GM04504 (cell line): ENCODE data around the gene CNTNAP2.
"Not testable (repeated sequence)": the region's sequence is repeated elsewhere in the genome, so short reads cannot be mapped to it uniquely, and the experiment has no call there.

ENCODE experiments used
- DNase-seq: peaks from one replicate; pipeline ENCODE4 v3.0.0-alpha.2; 2012; ENCODE audit warnings: low read depth

The CNTNAP2 gene

GRCh38 chr7:148035950-148036349, 1919.3 kb downstream of the CNTNAP2 start:
- DNase-seq, result no peak

DNA sequence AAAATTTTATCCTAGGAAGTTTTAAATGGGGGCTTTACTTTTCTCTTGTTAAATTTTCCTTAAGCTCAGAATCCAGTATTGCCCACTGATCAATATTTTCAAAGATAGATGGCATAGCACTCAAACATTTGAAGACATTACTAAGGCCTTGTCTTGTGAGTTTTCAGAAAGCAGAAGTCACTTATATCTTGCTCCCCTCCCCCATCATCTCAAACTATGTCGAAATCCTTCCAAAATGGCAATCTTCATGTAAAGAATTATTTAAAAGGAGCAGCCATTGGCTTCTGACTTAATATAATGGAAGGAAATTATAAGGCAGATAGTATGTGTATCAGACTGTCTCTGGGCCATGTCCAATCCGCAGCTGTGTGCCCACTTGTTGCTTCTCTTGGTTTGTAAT, 1920.4 kb downstream of the CNTNAP2 start:
- no peak for DNase-seq

DNA sequence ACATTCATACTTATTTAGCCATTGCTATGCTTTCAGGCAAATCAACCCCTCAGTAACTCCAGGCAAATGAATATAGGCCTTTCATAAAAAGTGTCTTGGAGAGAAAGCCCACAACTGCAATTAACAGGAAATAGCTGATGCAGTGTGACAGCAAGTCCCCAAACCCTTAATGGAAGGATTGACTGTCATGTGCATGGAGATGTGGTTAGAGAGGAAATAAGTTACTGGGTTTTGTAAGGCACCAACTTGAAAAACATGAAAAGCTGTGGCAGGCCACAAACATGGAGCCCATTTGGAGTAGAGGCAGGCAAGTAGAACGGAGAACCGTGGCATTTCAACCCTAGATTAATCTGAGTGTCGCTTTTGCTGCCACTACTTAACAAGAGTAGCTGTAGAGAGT, 1924.6 kb downstream of the CNTNAP2 start:
- DNase-seq, result no peak

GRCh38 chr7:148042935-148043631, 1926.5 kb downstream of the CNTNAP2 start:
- DNase-seq, result no peak

- DNase-seq, result no peak
These were observed 1927.6 kb downstream of the CNTNAP2 start for GRCh38 chr7:148044173-148044572.

GRCh38 chr7:148045521-148045920, 1928.9 kb downstream of the CNTNAP2 start:
- no peak for DNase-seq

- DNase-seq, result no peak
These were observed 1932.5 kb downstream of the CNTNAP2 start for GRCh38 chr7:148049068-148049467.

DNA sequence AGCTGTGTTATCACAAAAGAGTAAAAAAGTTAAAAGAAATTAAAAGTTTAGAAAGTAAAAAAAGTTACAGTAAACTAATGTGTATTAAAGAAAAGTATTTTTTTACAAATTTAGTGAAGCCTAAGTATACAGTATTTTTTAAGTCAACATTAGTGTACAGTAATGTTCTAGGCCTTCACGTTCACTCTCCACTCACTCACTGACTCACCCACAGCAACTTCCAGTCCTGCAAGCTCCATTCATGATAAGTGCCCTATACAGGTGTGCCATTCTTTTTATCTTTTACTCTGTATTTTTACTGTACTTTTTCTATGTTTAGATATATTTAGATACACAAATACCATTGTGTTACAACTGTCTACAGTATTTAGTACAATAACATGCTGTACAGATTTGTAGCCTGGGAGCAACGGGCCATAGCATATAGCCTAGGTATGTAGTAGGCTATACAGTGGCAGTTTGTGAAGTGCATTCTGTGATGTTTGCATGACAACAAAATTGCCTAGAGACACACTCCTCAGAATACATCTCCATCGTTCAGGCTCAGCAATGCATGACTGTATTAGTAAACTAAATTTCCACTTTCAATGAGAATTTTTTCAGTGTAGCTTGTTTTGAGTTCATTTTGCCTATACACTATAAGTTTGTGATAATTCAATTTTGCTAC, 1934.0 kb downstream of the CNTNAP2 start:
- DNase-seq, result no peak

GRCh38 chr7:148056406-148056805, 1939.8 kb downstream of the CNTNAP2 start:
- no peak for DNase-seq

GRCh38 chr7:148058092-148058491, 1941.5 kb downstream of the CNTNAP2 start:
- no peak for DNase-seq

- DNase-seq, result no peak
These were observed 1942.2 kb downstream of the CNTNAP2 start for GRCh38 chr7:148058753-148059152.

DNA sequence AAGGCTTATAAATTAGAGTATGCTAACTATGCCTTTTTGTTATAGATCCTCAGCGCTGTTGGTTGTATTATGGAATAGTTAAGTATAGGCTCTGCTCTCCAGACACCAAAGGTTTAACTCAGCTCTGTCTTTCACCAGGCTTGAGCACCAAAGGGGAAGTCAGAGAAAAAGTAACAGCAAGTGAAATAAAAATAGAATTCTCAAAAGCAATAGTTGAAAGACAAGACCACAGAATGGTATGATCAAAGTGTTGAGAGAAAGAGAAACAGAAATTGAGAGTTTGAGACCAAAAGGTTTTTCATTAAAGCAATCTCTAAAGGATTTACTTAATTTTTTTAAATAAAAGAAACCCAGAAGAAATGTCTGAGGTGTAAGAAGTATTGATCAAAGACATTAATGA, 1944.1 kb downstream of the CNTNAP2 start:
- DNase-seq, result no peak

DNA sequence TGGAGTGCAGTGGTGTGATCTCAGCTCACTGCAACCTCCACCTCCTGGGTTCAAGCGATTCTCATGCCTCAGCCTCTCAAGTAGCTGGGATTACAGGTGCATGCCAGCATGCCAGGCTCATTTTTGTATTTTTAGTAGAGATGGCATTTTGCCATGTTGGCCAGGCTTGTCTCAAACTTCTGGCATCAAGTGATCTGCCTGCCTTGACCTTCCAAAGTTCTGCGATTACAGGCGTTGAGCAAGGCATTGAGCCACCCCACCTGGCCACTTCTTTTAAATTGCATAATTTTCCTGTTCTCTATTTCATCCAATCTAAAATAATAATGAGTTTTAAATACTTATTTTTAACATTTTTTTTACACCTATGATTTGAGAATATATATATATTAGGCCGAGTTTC, 1961.5 kb downstream of the CNTNAP2 start:
- not testable (repeated sequence) for DNase-seq

DNA sequence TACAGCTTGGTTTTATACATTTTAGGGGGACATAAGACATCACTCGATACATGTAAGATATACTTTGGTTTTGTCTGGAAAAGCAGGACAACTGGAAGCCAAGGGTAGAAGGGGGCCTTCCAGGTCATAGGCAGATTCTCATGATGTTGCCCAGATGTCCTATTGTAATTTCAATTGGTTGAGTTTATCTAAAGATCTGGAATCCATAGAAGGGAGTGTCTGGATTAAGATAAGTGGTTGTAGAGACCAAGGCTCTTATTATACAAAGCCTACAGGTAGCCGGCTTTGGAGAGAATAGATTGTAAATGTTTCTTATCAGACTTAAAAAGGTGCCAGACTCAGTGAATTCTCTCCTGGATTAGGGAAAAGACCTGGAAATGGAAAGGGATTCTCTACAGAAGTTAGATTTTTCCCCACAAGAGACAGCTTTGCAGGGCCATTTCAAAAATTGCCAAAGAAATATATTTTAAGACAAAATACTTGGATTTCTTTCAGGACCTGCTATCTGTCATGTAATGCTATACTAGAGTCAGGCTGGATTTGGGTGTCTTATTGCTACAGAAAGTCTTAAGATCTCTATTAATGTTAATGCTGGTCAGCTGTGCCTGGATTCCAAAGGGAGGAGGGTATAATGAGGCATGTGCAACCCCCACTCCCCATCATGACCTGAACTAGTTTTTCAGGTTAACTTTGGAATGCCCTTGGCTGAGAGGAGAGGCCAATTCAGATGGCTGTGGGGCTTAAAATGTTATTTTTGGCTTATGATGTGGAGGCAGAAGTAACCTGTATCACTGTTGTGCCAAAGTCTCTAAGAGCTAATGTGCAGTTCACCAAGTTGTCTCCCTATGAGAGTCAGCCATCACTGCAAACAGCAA, 1962.8 kb downstream of the CNTNAP2 start:
- DNase-seq, result no peak

- no peak for DNase-seq
These were observed 1966.8 kb downstream of the CNTNAP2 start for GRCh38 chr7:148083448-148083847.

GRCh38 chr7:148084138-148084537, 1967.5 kb downstream of the CNTNAP2 start:
- peak; percentile 17 for DNase-seq

- no peak for DNase-seq
These were observed 1975.3 kb downstream of the CNTNAP2 start for GRCh38 chr7:148091882-148092281.

DNA sequence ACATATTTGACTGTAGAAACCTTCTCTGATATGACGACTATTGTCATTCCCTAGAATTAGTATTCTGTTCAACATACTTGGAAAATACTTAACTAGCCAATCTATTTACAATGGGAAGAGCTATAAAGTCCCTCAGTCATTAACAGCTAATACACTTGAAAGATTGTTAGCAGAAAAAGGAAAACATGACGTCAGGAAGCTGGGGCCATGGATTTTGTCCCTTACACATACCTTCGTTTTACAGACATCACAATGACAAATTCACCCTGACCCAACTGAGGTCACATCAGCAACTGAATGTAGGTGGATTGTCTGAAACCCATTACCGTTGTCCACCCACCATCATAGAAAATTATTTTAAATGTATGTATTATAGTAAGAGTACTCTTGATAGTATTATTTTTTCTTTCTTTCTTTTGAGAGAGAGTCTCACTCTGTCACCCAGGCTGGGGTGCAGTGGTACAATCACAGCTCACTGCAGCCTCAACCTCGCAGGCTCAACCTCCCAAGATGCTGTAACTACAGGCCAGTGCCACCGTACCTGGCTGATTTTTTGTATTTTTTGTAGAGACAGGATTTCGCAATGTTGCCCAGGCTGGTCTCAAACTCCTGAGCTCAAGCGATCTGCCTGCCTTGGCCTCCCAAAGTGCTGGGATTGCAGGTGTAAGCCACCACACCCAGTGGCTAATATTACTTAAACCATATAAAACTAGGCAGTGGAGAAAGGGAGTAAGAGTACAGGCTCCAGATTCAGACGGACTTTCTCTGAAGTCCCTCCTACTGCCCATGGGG, 1977.0 kb downstream of the CNTNAP2 start:
- DNase-seq, result no peak

DNA sequence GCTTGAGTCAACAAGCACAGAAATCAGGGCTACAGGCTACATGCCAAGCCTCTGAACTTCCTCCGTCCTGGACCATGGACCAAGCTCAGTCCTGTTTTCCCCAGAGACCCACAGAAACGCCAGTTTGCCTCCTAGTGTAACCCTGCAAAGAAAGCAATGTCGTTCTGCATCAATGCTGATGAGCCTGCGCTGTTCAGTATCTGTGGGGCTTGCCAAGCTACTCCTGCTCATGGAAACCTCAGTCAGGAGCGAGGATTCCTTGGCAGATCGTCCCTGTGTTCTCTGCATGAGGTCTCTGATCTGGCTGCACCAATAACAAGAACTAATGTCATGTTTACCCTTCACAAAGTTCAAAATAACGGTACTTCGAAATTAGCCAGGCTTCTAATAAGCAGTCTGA, 1978.5 kb downstream of the CNTNAP2 start:
- DNase-seq, result no peak

- no peak for DNase-seq
These were observed 1987.6 kb downstream of the CNTNAP2 start for GRCh38 chr7:148104136-148104716.

DNA sequence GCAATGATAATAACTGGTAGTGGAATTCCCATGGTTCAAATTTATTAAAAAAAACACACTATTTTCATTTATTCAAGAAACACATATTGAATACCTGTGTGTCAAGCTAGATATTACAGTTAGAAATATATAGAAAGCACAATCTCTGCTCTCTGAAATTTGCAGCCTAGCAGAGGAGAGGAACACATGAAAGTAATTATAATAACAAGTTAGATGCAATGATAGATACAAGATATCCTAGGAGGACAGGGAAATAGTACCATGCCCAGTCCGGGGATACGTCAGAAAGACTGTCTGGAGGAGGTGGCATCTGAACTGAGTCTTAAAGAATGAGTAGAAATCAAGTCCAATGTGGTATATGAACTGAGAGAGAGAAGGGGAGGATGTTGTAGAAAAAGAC, 1988.3 kb downstream of the CNTNAP2 start:
- DNase-seq, result no peak

DNA sequence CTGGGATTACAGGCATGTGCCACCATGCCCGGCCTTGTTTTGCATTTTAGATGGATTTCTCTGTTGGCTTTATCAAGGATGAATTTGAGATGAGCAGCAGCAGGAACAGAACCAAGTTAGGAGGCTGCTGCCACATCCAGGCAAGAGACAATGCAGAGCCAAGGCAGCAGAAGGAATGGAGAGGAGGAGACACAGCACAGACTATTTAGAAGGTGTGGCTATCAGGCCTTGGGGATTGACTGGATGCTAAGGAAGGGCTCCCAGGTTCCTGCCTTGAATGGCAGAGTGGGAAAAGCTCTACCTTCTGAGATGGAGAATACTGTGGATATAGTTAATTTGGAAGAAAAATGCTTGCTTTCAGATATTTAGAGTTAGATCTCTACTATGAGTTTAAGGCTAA, 1989.3 kb downstream of the CNTNAP2 start:
- no peak for DNase-seq
